Testis (tissue), 2 donors: ENCODE measurements around the gene GPR50.

ENCODE experiments used
- POLR2A ChIP-seq: fragments of 450-650 bp; IDR thresholded peaks from one replicate; pipeline ENCODE4 v1.6.1; 2017; ENCODE audit warnings: antibody characterized with exemption, mild to moderate bottlenecking, moderate library complexity
- TF ChIP-seq, protein P1 (sequence below), 3 experiments: fragments of 450-650 bp in 2 of 3; fragments of 200-600 bp in 1 of 3; sonication (generic) in 1 of 3; IDR thresholded peaks; one replicate each; pipeline ENCODE4 v1.5.1; 2016 to 2019; ENCODE audit warnings: antibody characterized with exemption in 3 of 3, mild to moderate bottlenecking in 2 of 3, moderate library complexity in 1 of 3

DNA sequence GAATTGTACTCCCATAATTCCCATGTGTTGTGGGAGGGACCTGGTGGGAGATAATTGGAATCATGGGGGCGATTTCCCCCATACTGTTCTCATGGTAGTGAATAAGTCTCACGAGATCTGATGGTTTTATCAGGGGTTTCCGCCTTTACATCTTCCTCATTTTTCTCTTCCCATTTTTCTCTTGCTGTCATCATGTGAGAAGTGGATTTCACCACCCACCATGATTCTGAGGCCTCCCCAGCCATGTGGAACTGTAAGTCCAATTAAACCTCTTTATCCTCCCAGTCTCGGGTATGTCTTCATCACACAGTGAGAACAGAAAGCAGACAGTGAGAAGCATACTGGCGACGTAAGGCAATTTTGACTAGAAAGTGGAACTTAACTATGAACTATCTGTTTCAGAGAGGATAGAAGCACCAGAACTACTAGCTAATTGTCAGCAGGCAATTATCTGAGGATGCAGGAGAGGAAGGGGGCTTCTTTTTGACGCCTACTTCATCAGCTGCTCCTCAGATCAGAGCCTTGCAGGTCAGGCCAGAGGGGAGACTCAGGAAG, 8.5 kb upstream of the GPR50 start:
- TF ChIP-seq, protein P1, sequence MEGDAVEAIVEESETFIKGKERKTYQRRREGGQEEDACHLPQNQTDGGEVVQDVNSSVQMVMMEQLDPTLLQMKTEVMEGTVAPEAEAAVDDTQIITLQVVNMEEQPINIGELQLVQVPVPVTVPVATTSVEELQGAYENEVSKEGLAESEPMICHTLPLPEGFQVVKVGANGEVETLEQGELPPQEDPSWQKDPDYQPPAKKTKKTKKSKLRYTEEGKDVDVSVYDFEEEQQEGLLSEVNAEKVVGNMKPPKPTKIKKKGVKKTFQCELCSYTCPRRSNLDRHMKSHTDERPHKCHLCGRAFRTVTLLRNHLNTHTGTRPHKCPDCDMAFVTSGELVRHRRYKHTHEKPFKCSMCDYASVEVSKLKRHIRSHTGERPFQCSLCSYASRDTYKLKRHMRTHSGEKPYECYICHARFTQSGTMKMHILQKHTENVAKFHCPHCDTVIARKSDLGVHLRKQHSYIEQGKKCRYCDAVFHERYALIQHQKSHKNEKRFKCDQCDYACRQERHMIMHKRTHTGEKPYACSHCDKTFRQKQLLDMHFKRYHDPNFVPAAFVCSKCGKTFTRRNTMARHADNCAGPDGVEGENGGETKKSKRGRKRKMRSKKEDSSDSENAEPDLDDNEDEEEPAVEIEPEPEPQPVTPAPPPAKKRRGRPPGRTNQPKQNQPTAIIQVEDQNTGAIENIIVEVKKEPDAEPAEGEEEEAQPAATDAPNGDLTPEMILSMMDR (IDR thresholded peaks at IDR 0.05), result no peak
- TF ChIP-seq POLR2A, result no peak
